ENCODE measurements around the gene PDSS2. TPM values are rescaled to one million over a fixed set of nuclear protein-coding genes. Genes with fewer than 3 reads are reported as not detected.

Gene PDSS2
- total RNA-seq, 4 donors from 2014 or later: 6.5 to 12.2 (median 9.0) TPM

DNA sequence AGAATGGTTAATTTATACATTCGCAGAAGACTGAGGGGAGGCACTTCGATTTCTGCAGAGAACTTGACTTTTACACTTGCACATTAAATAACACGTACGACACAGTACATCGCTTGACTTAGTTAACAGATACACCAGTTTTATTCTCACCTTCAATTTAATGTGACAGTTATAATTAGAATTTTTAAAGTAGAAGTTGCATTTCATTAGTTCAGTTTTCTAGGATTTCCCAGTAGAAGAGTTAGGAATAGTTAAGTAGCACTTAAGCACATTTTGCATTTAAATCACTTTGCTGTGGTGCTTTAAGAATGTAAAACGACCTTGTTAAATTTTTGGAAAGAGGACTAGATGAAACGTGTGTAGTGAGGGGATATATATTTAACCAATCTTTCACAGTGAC, 342.4 kb downstream of the PDSS2 start:
- Histone ChIP-seq H3K36me3 (no peaks in the 10 kb centered on the region), H3K27me3 (peaks cover 34% of the 10 kb centered on the region), H3K9me3 (no peaks in the 10 kb centered on the region), H3K27ac (no peak overlapping the region), H3K4me1 (peaks cover 0 to 22% (median 6%) of the 10 kb centered on the region in 3 donors), H3K4me3 (no peak overlapping the region)
- ATAC-seq: no peak
- WGBS, 2 donors (ENCODE audit: low coverage in 1 of 2): 40 to 41% methylated on average over 7 of the region's 7 CpGs
- TF ChIP-seq CTCF (IDR thresholded peaks at IDR 0.05) (no peak), POLR2A (IDR thresholded peaks at IDR 0.05) (no peak), EP300 (IDR thresholded peaks at IDR 0.05) (no peak), POLR2AphosphoS5 (IDR thresholded peaks at IDR 0.05) (no peak)

DNA sequence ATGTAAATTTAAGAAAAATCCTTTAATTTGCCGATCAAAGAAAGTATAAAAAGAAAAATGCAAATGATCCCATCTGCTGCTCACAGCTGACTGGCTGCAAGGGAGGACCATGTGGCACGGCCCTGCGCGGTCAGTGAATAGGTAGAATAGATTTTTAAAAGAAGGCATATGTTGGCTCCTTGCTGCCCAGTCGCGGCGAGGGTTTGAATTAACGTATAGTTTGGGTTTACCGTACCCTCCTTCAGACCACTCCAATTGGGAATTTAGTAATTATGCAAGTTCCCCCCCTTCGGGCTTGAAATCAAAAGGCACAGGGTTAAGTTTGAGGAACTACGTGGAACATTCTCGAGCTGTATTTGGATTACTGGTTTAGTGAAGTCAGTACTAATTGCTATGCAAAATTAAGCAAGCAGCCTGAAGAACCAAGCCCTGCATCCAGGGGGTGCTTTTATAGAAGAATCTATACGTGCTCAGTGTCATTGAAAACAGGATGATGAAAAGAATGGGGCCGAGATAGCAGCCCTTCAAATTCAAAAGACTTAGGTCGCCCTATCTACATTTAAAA, 343.0 kb downstream of the PDSS2 start:
- H3K4me1 ChIP-seq: peaks cover 0 to 22% (median 6%) of the 10 kb centered on the region in 3 donors
- WGBS, 2 donors (ENCODE audit: low coverage in 1 of 2): 2 to 3% methylated on average over 15 of the region's 15 CpGs
- H3K36me3 ChIP-seq: no peaks in the 10 kb centered on the region
- ATAC-seq: no peak
- H3K27ac ChIP-seq: peak overlapping the region in 1 of 4 donors; percentile 2
- H3K9me3 ChIP-seq: no peaks in the 10 kb centered on the region
- H3K4me3 ChIP-seq: peak overlapping the region in 1 of 2 donors; percentile 86
- TF ChIP-seq EP300 (IDR thresholded peaks at IDR 0.05) (no peak), POLR2AphosphoS5 (IDR thresholded peaks at IDR 0.05) (no peak), CTCF (IDR thresholded peaks at IDR 0.05) (no peak), POLR2A (IDR thresholded peaks at IDR 0.05) (no peak)
- H3K27me3 ChIP-seq: peaks cover 34% of the 10 kb centered on the region

GRCh38 chr6:107115695-107116327, 343.6 kb downstream of the PDSS2 start:
- ATAC-seq: no peak
- H3K27me3 ChIP-seq: peaks cover 34% of the 10 kb centered on the region
- peaks cover 0 to 22% (median 6%) of the 10 kb centered on the region in 3 donors for H3K4me1 ChIP-seq
- peak overlapping the region; percentile 39 to 86 for H3K4me3 ChIP-seq
- TF ChIP-seq CTCF (IDR thresholded peaks at IDR 0.05): no peak
- TF ChIP-seq POLR2AphosphoS5 (IDR thresholded peaks at IDR 0.05): no peak
- no peak for TF ChIP-seq EP300 (IDR thresholded peaks at IDR 0.05)
- TF ChIP-seq POLR2A (IDR thresholded peaks at IDR 0.05): no peak
- H3K36me3 ChIP-seq: no peaks in the 10 kb centered on the region
- 0% methylated on average over 3 to 8 of the region's 45 CpGs for WGBS, 2 donors (ENCODE audit: low coverage in 1 of 2)
- H3K9me3 ChIP-seq: no peaks in the 10 kb centered on the region
- H3K27ac ChIP-seq: peak overlapping the region in 3 of 4 donors; percentile 2 to 75 (median 23)

DNA sequence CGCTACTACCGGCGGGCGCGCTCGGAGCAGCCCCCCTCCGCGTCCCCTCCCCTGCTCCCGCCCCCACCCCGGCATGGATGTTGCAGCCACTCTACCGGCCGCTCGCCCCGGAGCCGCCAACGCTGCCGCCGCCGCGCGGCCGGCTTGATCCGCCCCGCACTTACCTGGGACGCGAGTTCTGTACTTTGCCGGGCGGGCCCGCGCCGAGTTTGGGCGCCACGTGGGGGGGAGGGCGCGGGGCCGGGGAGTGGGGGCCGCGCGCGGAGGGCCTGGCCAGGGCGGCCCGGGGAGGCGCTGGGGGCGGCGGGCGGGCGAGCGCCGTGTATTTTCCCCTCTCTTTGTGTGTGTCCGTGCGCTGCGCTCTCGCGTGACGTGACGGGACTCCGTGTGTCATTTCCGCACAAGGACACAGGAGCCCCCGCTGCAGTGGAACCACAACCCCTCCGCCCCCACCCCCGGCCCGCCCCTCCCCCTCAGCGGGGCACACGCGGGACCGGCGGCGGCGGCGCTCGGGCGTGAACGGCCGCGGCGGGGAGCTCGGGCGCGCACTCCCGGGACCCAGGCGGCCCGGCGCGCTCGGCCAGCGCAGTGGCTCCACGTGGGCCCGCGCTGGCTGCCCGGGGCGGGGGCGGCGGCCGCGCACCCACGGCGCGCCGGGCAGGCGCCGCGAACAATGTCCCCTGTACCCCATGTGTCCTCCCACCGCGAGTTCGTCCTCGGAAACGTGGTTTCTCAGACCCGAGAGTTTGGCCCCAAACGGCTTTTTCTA, 344.3 kb downstream of the PDSS2 start, which contains the start of gene BEND3:
Gene BEND3, minus strand, starts transcription at position 590 of the 769 bp plus-strand sequence. CDS start 16,230 bp downstream, outside the sequence.
- no CpG with 5 or more reads among the region's 109 CpGs for WGBS, 2 donors (ENCODE audit: low coverage in 1 of 2)
- H3K9me3 ChIP-seq: no peaks in the 10 kb centered on the region
- peaks cover 0 to 22% (median 6%) of the 10 kb centered on the region in 3 donors for H3K4me1 ChIP-seq
- H3K27me3 ChIP-seq: peaks cover 33% of the 10 kb centered on the region
- H3K27ac ChIP-seq: peak within 1 kb of the TSS in 3 of 4 donors; percentile 71 to 82 (median 77)
- peak within 1 kb of the TSS; percentile 65 to 86 for H3K4me3 ChIP-seq
- peak; percentile 22 for ATAC-seq
- H3K36me3 ChIP-seq: no peaks in the 10 kb centered on the region
- TF ChIP-seq POLR2A (IDR thresholded peaks at IDR 0.05): no peak
- TF ChIP-seq EP300 (IDR thresholded peaks at IDR 0.05): no peak
- no peak for TF ChIP-seq CTCF (IDR thresholded peaks at IDR 0.05)
- TF ChIP-seq POLR2AphosphoS5 (IDR thresholded peaks at IDR 0.05): no peak

Data from gastroesophageal sphincter (tissue), 4 donors.